WI38 (cell line): Measurements from ENCODE around the gene BSPRY.
"Not testable (repeated sequence)": the region's sequence is repeated elsewhere in the genome, so short reads cannot be mapped to it uniquely, and the experiment has no call there.

ENCODE experiments used
- H3K4me3 ChIP-seq: 2 replicates; pipeline ENCODE4 v1.5.1; 2011; ENCODE audit warnings: low read depth, mild to moderate bottlenecking, control low read depth, low read length
- TF ChIP-seq, protein P1 (sequence below): IDR thresholded peaks from 2 replicates; pipeline ENCODE4 v1.5.1; 2012; ENCODE audit warnings: low read depth, mild to moderate bottlenecking, control low read depth, low read length

Gene BSPRY

GRCh38 chr9:113361304-113362018 lies 12.1 kb downstream of the BSPRY start:
- no peak overlapping the region for H3K4me3 ChIP-seq
- TF ChIP-seq, protein P1, sequence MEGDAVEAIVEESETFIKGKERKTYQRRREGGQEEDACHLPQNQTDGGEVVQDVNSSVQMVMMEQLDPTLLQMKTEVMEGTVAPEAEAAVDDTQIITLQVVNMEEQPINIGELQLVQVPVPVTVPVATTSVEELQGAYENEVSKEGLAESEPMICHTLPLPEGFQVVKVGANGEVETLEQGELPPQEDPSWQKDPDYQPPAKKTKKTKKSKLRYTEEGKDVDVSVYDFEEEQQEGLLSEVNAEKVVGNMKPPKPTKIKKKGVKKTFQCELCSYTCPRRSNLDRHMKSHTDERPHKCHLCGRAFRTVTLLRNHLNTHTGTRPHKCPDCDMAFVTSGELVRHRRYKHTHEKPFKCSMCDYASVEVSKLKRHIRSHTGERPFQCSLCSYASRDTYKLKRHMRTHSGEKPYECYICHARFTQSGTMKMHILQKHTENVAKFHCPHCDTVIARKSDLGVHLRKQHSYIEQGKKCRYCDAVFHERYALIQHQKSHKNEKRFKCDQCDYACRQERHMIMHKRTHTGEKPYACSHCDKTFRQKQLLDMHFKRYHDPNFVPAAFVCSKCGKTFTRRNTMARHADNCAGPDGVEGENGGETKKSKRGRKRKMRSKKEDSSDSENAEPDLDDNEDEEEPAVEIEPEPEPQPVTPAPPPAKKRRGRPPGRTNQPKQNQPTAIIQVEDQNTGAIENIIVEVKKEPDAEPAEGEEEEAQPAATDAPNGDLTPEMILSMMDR = no peak

GRCh38 chr9:113363336-113363735 lies 14.0 kb downstream of the BSPRY start:
- TF ChIP-seq, protein P1 = no peak
- H3K4me3 ChIP-seq = no peak overlapping the region

- TF ChIP-seq, protein P1 = no peak
- no peak overlapping the region for H3K4me3 ChIP-seq
These were observed 15.6 kb downstream of the BSPRY start for GRCh38 chr9:113364951-113365350.

DNA sequence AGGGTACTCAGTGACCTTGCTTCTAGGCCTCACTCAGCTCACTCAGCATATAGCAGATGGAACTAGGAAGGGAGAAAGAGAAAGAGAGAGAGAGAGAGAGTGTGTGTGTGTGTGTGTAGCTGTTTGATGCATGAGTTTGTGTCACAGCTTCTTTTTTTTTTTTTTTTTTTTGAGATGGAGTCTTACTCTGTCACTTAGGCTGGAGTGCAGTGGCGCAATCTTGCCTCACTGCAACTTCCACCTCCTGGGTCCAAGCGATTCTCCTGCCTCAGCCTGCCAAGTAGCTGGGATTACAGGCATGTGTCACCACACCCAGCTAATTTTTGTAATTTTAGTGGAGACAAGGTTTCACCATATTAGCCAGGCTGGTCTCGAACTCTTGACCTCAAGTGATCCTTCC lies 16.3 kb downstream of the BSPRY start:
- not testable (repeated sequence) for H3K4me3 ChIP-seq

DNA sequence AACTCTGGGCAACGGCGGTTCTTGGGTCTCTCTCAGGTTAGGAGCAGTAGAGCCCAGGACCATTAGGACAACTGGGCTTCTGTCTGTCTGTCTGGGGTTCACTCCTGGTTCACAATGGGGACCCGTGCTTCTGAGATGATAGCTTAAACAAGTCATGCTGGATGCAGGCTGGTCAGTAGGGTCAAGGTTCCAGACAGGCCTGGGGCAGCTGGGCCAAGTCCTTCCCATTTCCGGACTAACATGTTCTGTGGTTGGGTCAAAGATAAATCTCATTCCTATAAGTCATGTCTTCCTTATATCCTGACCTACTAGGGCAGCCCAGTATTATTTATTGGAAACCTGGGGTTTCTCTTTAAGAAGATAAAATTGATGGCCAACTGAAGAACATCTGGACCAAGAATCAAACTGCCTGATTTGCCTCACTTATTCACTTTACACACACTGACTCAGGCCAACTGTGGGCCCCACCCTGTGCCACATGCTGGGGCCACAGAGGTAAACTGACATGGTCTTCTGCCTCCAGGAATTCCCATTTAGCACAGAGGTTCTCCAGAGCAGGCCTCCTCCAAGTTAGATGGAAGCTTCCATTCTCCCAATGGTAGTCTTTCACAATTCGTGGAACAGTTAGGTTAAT lies 19.1 kb downstream of the BSPRY start:
- no peak overlapping the region for H3K4me3 ChIP-seq
- TF ChIP-seq, protein P1 = no peak

- no peak overlapping the region for H3K4me3 ChIP-seq
- TF ChIP-seq, protein P1 = no peak
These were observed 19.9 kb downstream of the BSPRY start for GRCh38 chr9:113368982-113369854.

- TF ChIP-seq, protein P1 = no peak
- H3K4me3 ChIP-seq = no peak overlapping the region
These were observed 20.5 kb downstream of the BSPRY start for GRCh38 chr9:113369855-113370140.
